A549 treated with Hydrocortisone at 1 μM for 4 hours (cell line): ENCODE measurements around the gene SLC35B2. TPM values are rescaled to one million over a fixed set of nuclear protein-coding genes. Genes with fewer than 3 reads are reported as not detected.

Experiments used
- total RNA-seq: library from RNA; stranded (reverse); fragments of 200-300 nt; extraction: Qiagen RNA extraction; gene quantifications from 5 replicates; pipeline ENCODE4 v1.2.3, GENCODE V29; 2022

The SLC35B2 gene, protein sequence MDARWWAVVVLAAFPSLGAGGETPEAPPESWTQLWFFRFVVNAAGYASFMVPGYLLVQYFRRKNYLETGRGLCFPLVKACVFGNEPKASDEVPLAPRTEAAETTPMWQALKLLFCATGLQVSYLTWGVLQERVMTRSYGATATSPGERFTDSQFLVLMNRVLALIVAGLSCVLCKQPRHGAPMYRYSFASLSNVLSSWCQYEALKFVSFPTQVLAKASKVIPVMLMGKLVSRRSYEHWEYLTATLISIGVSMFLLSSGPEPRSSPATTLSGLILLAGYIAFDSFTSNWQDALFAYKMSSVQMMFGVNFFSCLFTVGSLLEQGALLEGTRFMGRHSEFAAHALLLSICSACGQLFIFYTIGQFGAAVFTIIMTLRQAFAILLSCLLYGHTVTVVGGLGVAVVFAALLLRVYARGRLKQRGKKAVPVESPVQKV
- total RNA-seq, result 57.5 to 65.5 TPM (median 63.5 TPM) in 5 replicates

DNA sequence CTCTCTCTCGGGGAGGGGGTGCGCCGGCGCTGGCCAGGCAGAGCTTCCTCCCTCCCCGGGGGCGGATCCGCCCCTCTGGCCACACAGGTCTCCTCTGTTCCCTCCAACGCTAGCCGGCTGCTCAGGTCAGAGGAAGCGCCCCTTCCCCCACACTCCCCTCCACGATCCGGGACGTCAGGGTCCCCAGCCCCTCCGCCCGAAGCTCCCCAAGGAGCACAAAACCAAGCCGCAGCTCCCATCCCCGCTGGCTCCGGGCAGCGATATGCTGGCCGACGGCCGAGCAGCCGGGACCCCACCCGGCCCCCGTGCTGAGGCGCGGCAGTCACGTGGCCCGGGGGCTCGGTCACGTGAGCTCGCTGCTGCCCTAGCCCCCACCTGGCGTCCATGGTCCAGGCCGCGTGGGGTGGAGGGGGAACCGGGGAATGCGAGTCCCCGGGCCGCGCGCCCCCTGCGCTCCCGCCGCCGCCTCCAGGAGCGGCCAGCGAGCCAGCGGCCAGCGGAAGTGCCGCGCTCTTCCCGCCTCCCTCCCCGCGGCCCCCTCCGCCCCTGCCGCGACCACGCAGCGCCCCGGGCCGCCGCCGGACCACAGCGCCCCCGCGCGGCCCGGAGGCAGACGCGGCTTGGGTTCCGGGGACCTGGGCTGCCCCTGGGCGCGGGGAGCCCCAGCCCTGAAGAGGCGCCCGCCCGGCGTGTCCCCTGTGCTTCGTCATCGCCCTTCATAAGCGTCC, at the start of gene SLC35B2:
Gene SLC35B2 (minus strand): TSS at position 504 of the 728 bp plus-strand sequence. CDS start 118 bp downstream, at position 386.

DNA sequence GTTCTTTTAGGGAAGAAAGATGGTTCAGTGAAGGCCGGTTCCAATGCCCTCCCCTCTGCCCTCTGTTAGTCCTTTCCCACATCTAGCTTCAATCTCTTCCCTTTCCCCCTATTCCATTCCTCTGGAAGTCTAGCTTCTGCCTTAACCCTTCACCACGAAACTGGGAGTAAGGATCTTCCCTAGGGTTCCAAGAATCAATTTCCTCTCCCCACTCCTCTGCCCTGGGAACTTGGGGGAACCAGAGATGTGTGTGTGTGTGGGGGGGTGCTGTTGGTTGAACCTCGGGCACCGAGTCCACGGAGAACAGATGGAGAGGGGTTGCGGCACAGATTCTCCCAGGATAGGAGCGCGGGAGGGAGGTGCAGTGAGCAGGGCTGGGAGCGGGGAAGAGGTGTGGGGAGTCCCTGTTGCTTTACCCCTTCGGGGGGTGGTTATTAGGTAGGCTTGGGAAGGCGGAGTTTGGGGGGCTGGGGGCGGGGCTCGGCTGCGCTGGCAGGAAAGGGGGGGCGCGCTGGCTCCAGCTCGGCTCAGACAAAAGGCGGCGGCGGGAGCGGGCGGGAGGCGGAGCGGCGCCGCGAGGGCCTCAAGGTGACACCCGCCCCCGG, 12.7 kb upstream of the SLC35B2 start, which contains the start of gene TMEM151B:
Gene TMEM151B (plus strand): TSS at position 530 of the 605 bp plus-strand sequence. CDS start 293 bp downstream, outside the sequence.

DNA sequence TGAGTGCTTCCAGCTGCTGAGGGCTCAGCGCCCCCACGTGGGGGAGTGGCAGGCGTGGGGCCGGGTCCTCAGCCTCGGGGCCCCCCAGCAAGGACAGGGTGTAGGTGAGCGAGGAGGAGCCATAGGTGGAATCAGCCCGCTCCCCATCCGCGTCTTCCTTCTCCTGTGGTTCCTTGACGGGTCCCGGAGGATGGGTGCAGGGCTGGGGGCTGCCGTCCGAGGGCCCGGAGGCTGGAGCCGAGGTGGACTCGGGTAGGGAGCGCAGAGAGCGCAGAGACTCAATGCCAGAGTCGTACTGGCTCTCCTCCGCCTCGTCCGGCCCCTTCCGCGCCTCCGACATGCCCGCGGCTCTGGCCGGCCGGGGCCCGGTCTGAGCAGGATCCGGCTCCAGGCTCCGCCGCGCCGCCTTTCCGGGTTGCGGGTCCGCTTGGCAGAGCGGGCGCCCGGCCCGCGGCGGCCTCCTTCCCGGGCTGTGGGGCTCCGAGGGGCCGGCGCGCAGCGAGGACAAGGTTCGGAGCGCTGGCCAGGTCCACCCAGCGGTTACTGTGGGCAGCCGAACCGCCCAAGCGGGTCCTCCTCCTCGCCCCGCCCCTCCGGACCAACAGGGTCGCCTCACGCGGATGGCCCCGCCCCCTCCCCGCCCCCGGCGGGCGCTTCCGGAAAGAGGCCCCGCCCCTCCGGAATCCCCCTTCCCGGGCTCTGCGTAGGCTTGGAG, 7.8 kb upstream of the SLC35B2 start, which contains the start of gene NFKBIE:
Gene NFKBIE (minus strand): TSS at position 545 of the 715 bp plus-strand sequence. CDS start 205 bp downstream, at position 340.

DNA sequence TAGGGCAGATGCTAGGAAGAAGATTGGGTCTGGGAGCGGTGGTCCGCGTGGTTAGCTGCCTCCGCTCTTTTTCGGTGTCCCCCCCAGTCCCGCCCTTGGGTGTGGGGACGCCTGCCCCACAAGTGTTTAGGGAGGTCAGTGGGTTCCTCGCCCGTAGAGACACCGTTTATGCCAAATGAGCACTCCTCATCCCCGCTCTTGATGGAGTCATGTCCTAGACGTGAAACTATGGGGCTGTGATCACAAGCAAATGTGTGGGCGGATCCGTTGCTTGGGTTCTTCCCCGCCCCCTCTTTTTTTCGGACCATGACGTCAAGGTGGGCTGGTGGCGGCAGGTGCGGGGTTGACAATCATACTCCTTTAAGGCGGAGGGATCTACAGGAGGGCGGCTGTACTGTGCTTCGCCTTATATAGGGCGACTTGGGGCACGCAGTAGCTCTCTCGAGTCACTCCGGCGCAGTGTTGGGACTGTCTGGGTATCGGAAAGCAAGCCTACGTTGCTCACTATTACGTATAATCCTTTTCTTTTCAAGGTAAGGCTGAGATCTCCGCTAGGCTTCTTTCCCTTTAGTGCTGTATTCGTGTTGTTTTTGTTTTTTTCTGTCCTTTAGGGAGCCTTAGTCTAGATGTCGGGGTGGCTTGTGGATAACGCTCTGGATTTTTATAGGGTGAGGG, 10.5 kb downstream of the SLC35B2 start, which contains the start of gene HSP90AB1:
Gene HSP90AB1 (plus strand): TSS at position 439 of the 675 bp plus-strand sequence. CDS start 1,529 bp downstream, outside the sequence.

DNA sequence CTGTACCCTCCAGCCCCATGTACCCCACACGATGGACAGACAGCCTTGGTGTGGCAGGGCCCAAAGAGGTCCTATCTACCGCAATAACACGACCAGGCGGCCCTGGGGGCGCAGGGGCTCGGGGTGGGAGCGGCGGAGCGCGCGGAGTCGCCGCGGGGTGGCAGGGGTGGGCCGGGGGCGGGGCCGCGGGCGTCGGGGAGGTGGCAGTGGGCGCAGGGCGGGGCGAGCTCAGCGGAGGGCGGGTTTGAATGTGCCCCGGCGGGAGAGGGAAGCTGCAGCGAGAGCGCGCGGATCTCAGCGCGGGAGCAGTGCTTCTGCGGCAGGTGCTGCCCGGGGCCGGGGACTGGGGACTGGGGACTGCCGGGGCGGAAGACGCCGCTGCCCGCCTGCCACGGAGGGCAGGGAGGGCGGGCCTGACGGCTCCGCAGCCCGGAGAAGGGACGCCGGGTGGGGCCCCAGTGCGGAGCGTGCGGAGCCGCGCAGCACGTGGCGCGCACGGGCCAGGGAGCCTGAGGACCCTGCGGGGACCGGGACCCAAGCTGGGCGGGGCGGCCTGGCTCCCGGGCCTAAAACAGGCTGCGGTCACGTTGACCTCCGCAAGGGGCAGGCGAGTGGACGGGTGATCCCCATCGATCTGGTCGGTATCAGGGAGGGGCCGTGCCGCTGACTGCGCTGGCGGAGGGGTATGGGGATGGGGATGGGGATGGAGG, 33.9 kb downstream of the SLC35B2 start, which contains the start of gene SLC29A1:
Gene SLC29A1 (plus strand): TSS at position 277 of the 710 bp plus-strand sequence. CDS start 3,719 bp downstream, outside the sequence.

DNA sequence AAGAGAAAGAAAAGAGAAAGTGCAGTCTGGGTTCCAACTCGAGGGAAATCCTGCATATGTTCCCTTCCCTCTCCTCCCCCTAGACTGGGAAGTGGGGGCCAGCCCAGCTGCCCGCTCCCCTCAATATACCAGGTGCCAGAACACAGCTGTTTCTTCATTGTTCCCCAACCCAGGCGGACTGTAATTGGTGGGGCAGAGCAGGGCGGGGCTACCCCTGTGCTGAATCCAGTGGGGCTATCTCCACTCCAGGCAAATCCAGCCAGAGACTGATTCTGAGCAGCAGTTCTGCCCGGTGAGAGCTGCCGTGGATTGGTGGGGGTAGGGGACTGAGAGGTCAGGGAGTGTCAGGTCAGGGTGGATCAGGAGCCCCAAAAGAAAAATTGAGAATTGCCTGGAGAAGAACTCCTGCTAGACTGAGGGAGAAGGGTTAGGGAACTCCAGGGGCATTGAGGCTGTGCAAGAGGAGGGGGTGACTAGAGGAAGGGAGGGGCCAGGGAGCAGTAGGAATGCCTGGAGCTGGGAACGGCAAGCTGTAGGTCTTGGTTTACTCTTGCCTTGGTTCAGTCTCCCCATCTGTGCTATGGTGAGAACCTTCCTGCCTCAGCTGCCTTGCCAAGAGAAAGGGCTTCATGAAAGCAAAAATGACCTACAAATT, 40.5 kb downstream of the SLC35B2 start, which contains the start of gene MYMX:
Gene MYMX (plus strand): TSS at position 250 of the 655 bp plus-strand sequence. CDS start 546 bp downstream, outside the sequence.

Other genes with a start within 250 kb of the SLC35B2 start
- gene MRPL14, start 130.1 kb downstream of the SLC35B2 start, total RNA-seq, result 51.8 to 75.2 TPM (median 71.6 TPM) in 5 replicates
- 13.6 to 15.7 TPM (median 15.6 TPM) in 5 replicates for gene TMEM63B, start 130.0 kb downstream of the SLC35B2 start, total RNA-seq
- 0.05 to 0.06 TPM (median 0.05 TPM) in 3 of 5 replicates, not detected in the others for gene CAPN11, start 98.7 kb downstream of the SLC35B2 start, total RNA-seq
- not detected in 5 replicates for gene MYMX, start 40.6 kb downstream of the SLC35B2 start, total RNA-seq
- gene SLC29A1, start 33.9 kb downstream of the SLC35B2 start, total RNA-seq, result 45.4 to 50.3 TPM (median 49.5 TPM) in 5 replicates
- gene HSP90AB1, start 10.4 kb downstream of the SLC35B2 start, total RNA-seq, result 1,059 to 1,488 TPM (median 1,147 TPM) in 5 replicates
- gene NFKBIE, start 8.0 kb upstream of the SLC35B2 start, total RNA-seq, result 6.4 to 9.7 TPM (median 8.4 TPM) in 5 replicates
- 0.03 to 0.15 TPM (median 0.07 TPM) in 5 replicates for gene TMEM151B, start 12.9 kb upstream of the SLC35B2 start, total RNA-seq
- 6.2 to 7.6 TPM (median 6.6 TPM) in 5 replicates for gene AARS2, start 55.8 kb upstream of the SLC35B2 start, total RNA-seq
- gene SPATS1, start 85.1 kb upstream of the SLC35B2 start, total RNA-seq, result not detected in 5 replicates
- 10.6 to 18.1 TPM (median 12.1 TPM) in 5 replicates for gene CDC5L, start 130.2 kb upstream of the SLC35B2 start, total RNA-seq